ENCODE results near the gene PHF19. TPM values are rescaled to one million over a fixed set of nuclear protein-coding genes. Genes with fewer than 3 reads are reported as not detected.

The PHF19 gene
- total and polyA plus RNA-seq, 2 donors (not counting 3 experiments of a cell fraction or from before 2014, with no cell fraction given) = 102 to 153 TPM

DNA sequence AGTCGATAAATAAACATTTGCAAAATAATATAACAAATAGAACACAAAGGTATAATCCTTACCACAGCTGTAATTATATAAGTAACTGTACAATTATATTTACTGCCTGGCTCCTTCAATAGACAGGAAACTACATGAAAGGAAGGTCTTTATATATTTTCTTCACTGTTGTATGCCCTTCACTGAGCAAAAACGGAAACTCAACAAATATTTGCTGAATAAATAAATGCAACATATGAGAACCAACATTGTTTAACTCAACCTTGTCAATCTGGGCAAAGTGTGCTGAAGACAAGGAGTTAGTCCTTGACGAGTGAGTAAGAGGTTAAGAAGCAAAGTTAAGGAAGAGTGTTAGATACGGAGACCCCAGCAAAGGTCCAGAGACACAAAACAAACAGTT lies 56.9 kb downstream of the PHF19 start:
- no peak overlapping the region for H2AFZ ChIP-seq (ENCODE audit: low read depth, low read length)
- no peak overlapping the region for H3K27ac ChIP-seq (ENCODE audit: insufficient read depth, low read depth, low read length)
- no peak overlapping the region for H3K4me3 ChIP-seq (replicated peaks in 1 of 3; ENCODE audit: insufficient read depth in 1 of 3, low read depth in 1 of 3, low read length in 3 of 3)
- H3K36me3 ChIP-seq (ENCODE audit: control insufficient read depth in 2 of 2, extremely low read depth in 1 of 2, insufficient read depth in 2 of 2, low read length in 2 of 2) = peaks cover 15 to 23% of the 10 kb centered on the region in 2 experiments
- H4K20me1 ChIP-seq (replicated peaks; ENCODE audit: control insufficient read depth, extremely low read depth, insufficient read depth, low read length) = no peaks in the 10 kb centered on the region
- FAIRE-seq (no peak), DNase-seq (ENCODE audit: low read depth, low spot score) (no peak)
- BruUV-seq (replicated peaks) = no TSS peak
- intact Hi-C loops (cut with micrococcal nuclease) = no loop called here
- H3K9me1 ChIP-seq (replicated peaks; ENCODE audit: control insufficient read depth, extremely low read depth, insufficient read depth, low read length) = no peaks in the 10 kb centered on the region
- no peak overlapping the region for H3K4me2 ChIP-seq (ENCODE audit: insufficient read depth, low read length)
- H3K4me1 ChIP-seq (ENCODE audit: control insufficient read depth, extremely low read depth, insufficient read depth, low read length) = no peaks in the 10 kb centered on the region
- dilution Hi-C loops (cut with MboI; ENCODE audit: extremely low pct_ligation_motif_present, low sequenced_read_pairs) = no loop called here
- ChIA-PET CTCF (no interaction called here), POLR2A (no interaction called here)
- no peaks in the 10 kb centered on the region for H3K79me2 ChIP-seq (ENCODE audit: control insufficient read depth, insufficient read depth, low read length)
- H3K9ac ChIP-seq (replicated peaks; ENCODE audit: extremely low read depth, insufficient read depth, low read length) = no peak overlapping the region
- no peaks in the 10 kb centered on the region for H3K9me3 ChIP-seq (replicated peaks; ENCODE audit: control insufficient read depth, insufficient read depth, low read length)
- H3K27me3 ChIP-seq (ENCODE audit: control insufficient read depth in 2 of 2, insufficient read depth in 2 of 2, low read length in 2 of 2) = no peaks in the 10 kb centered on the region
- no peak for TF ChIP-seq MYC (IDR thresholded peaks at IDR 0.05; ENCODE audit: low read depth, low read length)

DNA sequence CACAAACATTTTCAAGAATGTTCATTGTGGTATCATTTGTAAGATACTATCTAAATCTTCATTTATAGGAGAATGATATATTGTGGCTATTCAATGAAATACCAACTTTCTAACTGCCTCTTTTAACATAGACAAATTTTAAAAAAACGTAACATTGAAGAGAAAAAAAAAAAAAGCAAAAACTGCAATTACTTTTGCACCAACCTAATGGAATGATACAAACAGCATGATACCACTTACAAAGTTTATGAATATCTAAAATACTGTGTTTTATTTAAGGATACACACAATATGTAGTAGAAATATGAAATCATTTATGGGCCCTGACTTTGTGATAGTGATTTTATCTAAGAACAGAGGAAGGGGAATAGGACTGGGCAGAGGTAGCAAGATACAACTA lies 58.4 kb downstream of the PHF19 start:
- intact Hi-C loops (cut with micrococcal nuclease) = no loop called here
- H3K4me1 ChIP-seq (ENCODE audit: control insufficient read depth, extremely low read depth, insufficient read depth, low read length) = no peaks in the 10 kb centered on the region
- H3K9me3 ChIP-seq (replicated peaks; ENCODE audit: control insufficient read depth, insufficient read depth, low read length) = no peaks in the 10 kb centered on the region
- ChIA-PET CTCF (no interaction called here), POLR2A (no interaction called here)
- H3K79me2 ChIP-seq (ENCODE audit: control insufficient read depth, insufficient read depth, low read length) = no peaks in the 10 kb centered on the region
- FAIRE-seq = peak; percentile 28
- H2AFZ ChIP-seq (ENCODE audit: low read depth, low read length) = no peak overlapping the region
- DNase-seq (ENCODE audit: low read depth, low spot score) = no peak
- H4K20me1 ChIP-seq (replicated peaks; ENCODE audit: control insufficient read depth, extremely low read depth, insufficient read depth, low read length) = no peaks in the 10 kb centered on the region
- H3K9ac ChIP-seq (replicated peaks; ENCODE audit: extremely low read depth, insufficient read depth, low read length) = no peak overlapping the region
- H3K9me1 ChIP-seq (replicated peaks; ENCODE audit: control insufficient read depth, extremely low read depth, insufficient read depth, low read length) = no peaks in the 10 kb centered on the region
- H3K27ac ChIP-seq (ENCODE audit: insufficient read depth, low read depth, low read length) = no peak overlapping the region
- no peak for TF ChIP-seq POLR2AphosphoS5 (IDR thresholded peaks at IDR 0.05; ENCODE audit: insufficient read depth, low read depth, low read length)
- no peak for TF ChIP-seq EZH2 (IDR thresholded peaks at IDR 0.05; ENCODE audit: borderline replicate concordance, low read depth, low read length, severe bottlenecking)
- TF ChIP-seq, protein P1, sequence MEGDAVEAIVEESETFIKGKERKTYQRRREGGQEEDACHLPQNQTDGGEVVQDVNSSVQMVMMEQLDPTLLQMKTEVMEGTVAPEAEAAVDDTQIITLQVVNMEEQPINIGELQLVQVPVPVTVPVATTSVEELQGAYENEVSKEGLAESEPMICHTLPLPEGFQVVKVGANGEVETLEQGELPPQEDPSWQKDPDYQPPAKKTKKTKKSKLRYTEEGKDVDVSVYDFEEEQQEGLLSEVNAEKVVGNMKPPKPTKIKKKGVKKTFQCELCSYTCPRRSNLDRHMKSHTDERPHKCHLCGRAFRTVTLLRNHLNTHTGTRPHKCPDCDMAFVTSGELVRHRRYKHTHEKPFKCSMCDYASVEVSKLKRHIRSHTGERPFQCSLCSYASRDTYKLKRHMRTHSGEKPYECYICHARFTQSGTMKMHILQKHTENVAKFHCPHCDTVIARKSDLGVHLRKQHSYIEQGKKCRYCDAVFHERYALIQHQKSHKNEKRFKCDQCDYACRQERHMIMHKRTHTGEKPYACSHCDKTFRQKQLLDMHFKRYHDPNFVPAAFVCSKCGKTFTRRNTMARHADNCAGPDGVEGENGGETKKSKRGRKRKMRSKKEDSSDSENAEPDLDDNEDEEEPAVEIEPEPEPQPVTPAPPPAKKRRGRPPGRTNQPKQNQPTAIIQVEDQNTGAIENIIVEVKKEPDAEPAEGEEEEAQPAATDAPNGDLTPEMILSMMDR (IDR thresholded peaks at IDR 0.05; ENCODE audit: extremely low read depth in 1 of 2, insufficient read depth in 1 of 2, low read depth in 1 of 2, low read length in 2 of 2) = no peak
- TF ChIP-seq FOS (IDR thresholded peaks at IDR 0.05; ENCODE audit: borderline replicate concordance, insufficient read depth, low read length) = no peak
- TF ChIP-seq GATA2 (IDR thresholded peaks at IDR 0.05; ENCODE audit: insufficient read depth, insufficient read length, low read depth, low read length) = no peak
- TF ChIP-seq POLR2A (IDR thresholded peaks at IDR 0.05; ENCODE audit: low read depth, low read length) = no peak
- TF ChIP-seq, protein P2, sequence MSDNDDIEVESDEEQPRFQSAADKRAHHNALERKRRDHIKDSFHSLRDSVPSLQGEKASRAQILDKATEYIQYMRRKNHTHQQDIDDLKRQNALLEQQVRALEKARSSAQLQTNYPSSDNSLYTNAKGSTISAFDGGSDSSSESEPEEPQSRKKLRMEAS (IDR thresholded peaks at IDR 0.05; ENCODE audit: insufficient read depth, insufficient read length) = no peak
- TF ChIP-seq JUN (IDR thresholded peaks at IDR 0.05; ENCODE audit: borderline replicate concordance, insufficient read depth, insufficient read length, low read depth) = no peak
- no peak for TF ChIP-seq MYC (IDR thresholded peaks at IDR 0.05; ENCODE audit: low read depth, low read length)
- no TSS peak for BruUV-seq (replicated peaks)
- dilution Hi-C loops (cut with MboI; ENCODE audit: extremely low pct_ligation_motif_present, low sequenced_read_pairs) = no loop called here
- peaks cover 15 to 19% of the 10 kb centered on the region in 2 experiments for H3K36me3 ChIP-seq (ENCODE audit: control insufficient read depth in 2 of 2, extremely low read depth in 1 of 2, insufficient read depth in 2 of 2, low read length in 2 of 2)
- H3K4me3 ChIP-seq (replicated peaks in 1 of 3; ENCODE audit: insufficient read depth in 1 of 3, low read depth in 1 of 3, low read length in 3 of 3) = no peak overlapping the region
- no peak overlapping the region for H3K4me2 ChIP-seq (ENCODE audit: insufficient read depth, low read length)
- H3K27me3 ChIP-seq (ENCODE audit: control insufficient read depth in 2 of 2, insufficient read depth in 2 of 2, low read length in 2 of 2) = no peaks in the 10 kb centered on the region
